Stomach (tissue), 9 donors: ENCODE results near the gene YEATS4. TPM values are rescaled to one million over a fixed set of nuclear protein-coding genes. Genes with fewer than 3 reads are reported as not detected.
A peak's percentile ranks its signal among the peaks of the same experiment; 100 is the strongest.

ENCODE experiments used
- DNase-seq, 2 donors: peaks; one replicate each; pipeline versions ENCODE4 v3.0.0 to v3.0.0-alpha.2; 2013 to 2019
- H3K27ac ChIP-seq, 5 donors: fragments of 200-600 bp in 4 of 5; sonication (generic) in 4 of 5; one replicate each; pipeline ENCODE4 v1.5.1; 2013 to 2019; ENCODE audit warnings: mild to moderate bottlenecking in 1 of 5, moderate library complexity in 1 of 5
- H3K27me3 ChIP-seq, 3 donors: fragments of 200-600 bp; sonication (generic); one replicate each; pipeline ENCODE4 v1.5.1; 2017 to 2019; ENCODE audit warnings: mixed run types in 1 of 3
- H3K36me3 ChIP-seq, 4 donors: fragments of 200-600 bp; sonication (generic); 1 replicate in 3 of 4; 2 replicates in 1 of 4; pipeline ENCODE4 v1.5.1; 2016 to 2019
- H3K4me1 ChIP-seq, 4 donors: fragments of 200-600 bp; sonication (generic); one replicate each; pipeline ENCODE4 v1.5.1; 2016 to 2019
- H3K4me3 ChIP-seq, 4 donors: fragments of 200-600 bp; sonication (generic) in 3 of 4; one replicate each; pipeline ENCODE4 v1.5.1; 2016 to 2019; ENCODE audit warnings: mild to moderate bottlenecking in 1 of 4
- H3K9me3 ChIP-seq, 4 donors: fragments of 200-600 bp; sonication (generic); one replicate each; pipeline ENCODE4 v1.5.1; 2016 to 2019
- EP300 ChIP-seq: sonication (generic); formaldehyde crosslinking; IDR thresholded peaks from one replicate; pipeline ENCODE4 v1.6.1; 2017; ENCODE audit warnings: antibody characterized with exemption
- POLR2A ChIP-seq, 4 donors: fragments of 450-650 bp; IDR thresholded peaks; one replicate each; pipeline ENCODE4 v1.6.1; 2016; ENCODE audit warnings: antibody characterized with exemption in 4 of 4, control low read depth in 2 of 4, mild to moderate bottlenecking in 1 of 4, moderate library complexity in 1 of 4
- POLR2AphosphoS5 ChIP-seq, 3 donors: sonication (generic); formaldehyde crosslinking; IDR thresholded peaks; one replicate each; pipeline ENCODE4 v1.6.1; 2016; ENCODE audit warnings: antibody characterized with exemption in 3 of 3
- WGBS, 5 donors: extraction: QIAGEN DNeasy Blood & Tissue Kit in 3 of 5; methylation state at CpG; one replicate each; pipeline versions ENCODE4 v1.1.5 to v1.1.7; 2013 to 2018; 5-methylcytosine and 5-hydroxymethylcytosine counted together
- intact Hi-C: fragments of 100-400 bp; cut with DNase I; formaldehyde crosslinking; loops from one replicate; pipeline ENCODE4 v1.15.1; 2023; ENCODE audit warnings: low total_unique reads
- polyA plus RNA-seq, 3 donors: library from polyadenylated mRNA; stranded (reverse); fragments of 200-250 nt; gene quantifications; one replicate each; pipeline ENCODE4 v1.2.3, GENCODE V29; 2013
- total RNA-seq, 5 donors: library from RNA; depleted of rRNA; stranded (reverse); fragments of >200 nt; gene quantifications; one replicate each; pipeline versions ENCODE4 v1.1.0 to v1.2.3, GENCODE V29; 2014 to 2016
- TF ChIP-seq, protein P1 (sequence below), 7 experiments: fragments of 450-650 bp in 4 of 7; fragments of 200-600 bp in 3 of 7; sonication (generic) in 3 of 7; IDR thresholded peaks; one replicate each; pipeline ENCODE4 v1.5.1; 2016 to 2019; ENCODE audit warnings: antibody characterized with exemption in 7 of 7, control low read depth in 2 of 7, mild to moderate bottlenecking in 1 of 7
- donor health status: healthy with polysubstance abuse.
- donor health status: Bipolar disorder and iron deficiency.
- donor health status: healthy.

The YEATS4 gene
- total and polyA plus RNA-seq, 8 donors = 10.3 to 26.8 (median 15.4) TPM; not detected in 1

GRCh38 chr12:69338936-69339335 lies 20.6 kb upstream of the YEATS4 start:
- Histone ChIP-seq H3K27ac (peak overlapping the region in 3 of 5 donors; percentile 23 to 81 (median 75)), H3K27me3 (no peaks in the 10 kb centered on the region), H3K36me3 (no peaks in the 10 kb centered on the region), H3K9me3 (no peaks in the 10 kb centered on the region), H3K4me3 (no peak overlapping the region), H3K4me1 (peaks cover 30 to 75% (median 47%) of the 10 kb centered on the region in 4 donors)
- TF ChIP-seq EP300 (no peak), POLR2AphosphoS5 (IDR thresholded peaks at IDR 0.05) (no peak), POLR2A (IDR thresholded peaks at IDR 0.05) (no peak)
- TF ChIP-seq, protein P1, sequence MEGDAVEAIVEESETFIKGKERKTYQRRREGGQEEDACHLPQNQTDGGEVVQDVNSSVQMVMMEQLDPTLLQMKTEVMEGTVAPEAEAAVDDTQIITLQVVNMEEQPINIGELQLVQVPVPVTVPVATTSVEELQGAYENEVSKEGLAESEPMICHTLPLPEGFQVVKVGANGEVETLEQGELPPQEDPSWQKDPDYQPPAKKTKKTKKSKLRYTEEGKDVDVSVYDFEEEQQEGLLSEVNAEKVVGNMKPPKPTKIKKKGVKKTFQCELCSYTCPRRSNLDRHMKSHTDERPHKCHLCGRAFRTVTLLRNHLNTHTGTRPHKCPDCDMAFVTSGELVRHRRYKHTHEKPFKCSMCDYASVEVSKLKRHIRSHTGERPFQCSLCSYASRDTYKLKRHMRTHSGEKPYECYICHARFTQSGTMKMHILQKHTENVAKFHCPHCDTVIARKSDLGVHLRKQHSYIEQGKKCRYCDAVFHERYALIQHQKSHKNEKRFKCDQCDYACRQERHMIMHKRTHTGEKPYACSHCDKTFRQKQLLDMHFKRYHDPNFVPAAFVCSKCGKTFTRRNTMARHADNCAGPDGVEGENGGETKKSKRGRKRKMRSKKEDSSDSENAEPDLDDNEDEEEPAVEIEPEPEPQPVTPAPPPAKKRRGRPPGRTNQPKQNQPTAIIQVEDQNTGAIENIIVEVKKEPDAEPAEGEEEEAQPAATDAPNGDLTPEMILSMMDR (IDR thresholded peaks at IDR 0.05) = no peak
- intact Hi-C loops = no loop called here
- DNase-seq = no peak

- peak; percentile 46 to 52 for DNase-seq
- H3K27ac ChIP-seq = peak overlapping the region in 3 of 5 donors; percentile 25 to 81 (median 75)
- H3K36me3 ChIP-seq = no peaks in the 10 kb centered on the region
- no peaks in the 10 kb centered on the region for H3K27me3 ChIP-seq
- no peak overlapping the region for H3K4me3 ChIP-seq
- peaks cover 40 to 83% (median 55%) of the 10 kb centered on the region in 4 donors for H3K4me1 ChIP-seq
- no peaks in the 10 kb centered on the region for H3K9me3 ChIP-seq
- 20 to 63% (median 48%) methylated on average over 2 of the region's 2 CpGs for WGBS, 5 donors
- intact Hi-C loops = no loop called here
- TF ChIP-seq POLR2A (IDR thresholded peaks at IDR 0.05) (no peak), POLR2AphosphoS5 (IDR thresholded peaks at IDR 0.05) (peak in 2 of 3 donors; percentile 14 to 41)
Measured at GRCh38 chr12:69339999-69340398, 19.5 kb upstream of the YEATS4 start.

GRCh38 chr12:69341328-69341727 lies 18.2 kb upstream of the YEATS4 start:
- no peaks in the 10 kb centered on the region for H3K27me3 ChIP-seq
- H3K4me3 ChIP-seq = no peak overlapping the region
- DNase-seq = no peak
- TF ChIP-seq EP300 (no peak), POLR2AphosphoS5 (IDR thresholded peaks at IDR 0.05) (no peak), POLR2A (IDR thresholded peaks at IDR 0.05) (no peak)
- TF ChIP-seq, protein P1 (IDR thresholded peaks at IDR 0.05) = no peak
- H3K9me3 ChIP-seq = no peaks in the 10 kb centered on the region
- H3K36me3 ChIP-seq = no peaks in the 10 kb centered on the region
- 57 to 68% (median 58%) methylated on average over 5 of the region's 5 CpGs for WGBS, 5 donors
- peaks cover 48 to 96% (median 60%) of the 10 kb centered on the region in 4 donors for H3K4me1 ChIP-seq
- H3K27ac ChIP-seq = peak overlapping the region in 3 of 5 donors; percentile 43 to 81 (median 57)
- intact Hi-C loops = no loop called here

- Histone ChIP-seq H3K27me3 (no peaks in the 10 kb centered on the region), H3K27ac (no peak overlapping the region), H3K36me3 (no peaks in the 10 kb centered on the region), H3K4me1 (peaks cover 52 to 98% (median 59%) of the 10 kb centered on the region in 4 donors), H3K4me3 (no peak overlapping the region), H3K9me3 (no peaks in the 10 kb centered on the region)
- WGBS, 5 donors = 49 to 70% (median 64%) methylated on average over 2 of the region's 2 CpGs
- intact Hi-C loops = no loop called here
- DNase-seq = no peak
- TF ChIP-seq, protein P1 (IDR thresholded peaks at IDR 0.05) = no peak
- TF ChIP-seq EP300 (no peak), POLR2A (IDR thresholded peaks at IDR 0.05) (no peak), POLR2AphosphoS5 (IDR thresholded peaks at IDR 0.05) (no peak)
Measured at GRCh38 chr12:69342421-69342820, 17.1 kb upstream of the YEATS4 start.

DNA sequence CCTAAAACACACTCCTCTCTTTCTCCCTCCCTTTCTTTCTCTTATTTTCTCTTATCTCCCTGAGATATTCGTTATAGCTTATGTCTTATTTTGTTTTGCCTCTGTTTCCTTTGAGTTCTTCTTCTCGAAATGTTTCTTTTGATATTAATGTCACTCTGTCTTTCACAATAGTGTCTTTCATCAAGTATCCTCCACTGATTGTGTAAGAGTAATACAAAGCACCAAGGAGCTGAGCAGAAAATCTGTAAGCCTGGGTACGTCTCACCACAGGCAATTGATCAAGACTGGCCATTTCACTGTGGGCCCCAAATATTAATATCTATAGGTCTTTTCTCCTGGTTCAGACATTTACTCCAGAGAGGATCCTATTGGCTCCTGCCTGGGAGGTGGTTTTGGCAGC lies 16.2 kb upstream of the YEATS4 start:
- intact Hi-C loops = no loop called here
- H3K9me3 ChIP-seq = no peaks in the 10 kb centered on the region
- peaks cover 54 to 95% (median 60%) of the 10 kb centered on the region in 4 donors for H3K4me1 ChIP-seq
- TF ChIP-seq POLR2A (IDR thresholded peaks at IDR 0.05) (no peak), EP300 (no peak), POLR2AphosphoS5 (IDR thresholded peaks at IDR 0.05) (no peak)
- TF ChIP-seq, protein P1 (IDR thresholded peaks at IDR 0.05) = no peak
- H3K27me3 ChIP-seq = no peaks in the 10 kb centered on the region
- H3K27ac ChIP-seq = peak overlapping the region in 3 of 5 donors; percentile 35 to 48 (median 38)
- no peak for DNase-seq
- no peak overlapping the region for H3K4me3 ChIP-seq
- WGBS, 5 donors = 51 to 73% (median 57%) methylated on average over 3 of the region's 3 CpGs
- no peaks in the 10 kb centered on the region for H3K36me3 ChIP-seq
